HG03159 (cell line): ENCODE results near the gene FKBP5.
"Not testable (repeated sequence)": the region's sequence is repeated elsewhere in the genome, so short reads cannot be mapped to it uniquely, and the experiment has no call there.

Source experiments
- ATAC-seq: cut with Tn5 transposase; IDR thresholded peaks from one replicate; pipeline ENCODE4 v1.9.1; 2021; ENCODE audit warnings: mild to moderate bottlenecking, moderate library complexity; ENCODE audit not compliant: unreplicated experiment

FKBP5 gene

GRCh38 chr6:35622283-35622682, 66.4 kb downstream of the FKBP5 start:
- ATAC-seq, result no peak

GRCh38 chr6:35620706-35621105, 68.0 kb downstream of the FKBP5 start:
- ATAC-seq, result no peak

DNA sequence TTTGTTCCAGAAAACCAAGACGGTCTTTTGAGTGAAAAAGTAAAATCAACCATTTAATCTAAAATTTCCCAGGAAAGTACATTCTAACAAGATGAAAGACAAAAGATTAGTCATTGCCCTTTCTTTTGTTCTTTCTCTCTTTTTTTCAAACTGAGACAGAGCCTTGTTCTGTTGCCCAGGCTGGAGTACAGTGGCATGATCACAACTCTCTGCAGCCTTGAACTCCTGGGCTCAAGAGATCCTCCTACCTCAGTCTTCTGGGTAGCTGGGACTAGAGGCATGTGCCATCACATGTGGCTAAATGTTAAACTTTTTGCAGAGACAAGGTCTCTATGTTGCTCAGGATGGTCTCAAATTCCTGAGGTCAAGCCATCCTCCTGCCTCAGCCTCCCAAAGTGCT, 75.0 kb downstream of the FKBP5 start:
- no peak for ATAC-seq

GRCh38 chr6:35611240-35611639, 77.5 kb downstream of the FKBP5 start:
- ATAC-seq, result no peak

DNA sequence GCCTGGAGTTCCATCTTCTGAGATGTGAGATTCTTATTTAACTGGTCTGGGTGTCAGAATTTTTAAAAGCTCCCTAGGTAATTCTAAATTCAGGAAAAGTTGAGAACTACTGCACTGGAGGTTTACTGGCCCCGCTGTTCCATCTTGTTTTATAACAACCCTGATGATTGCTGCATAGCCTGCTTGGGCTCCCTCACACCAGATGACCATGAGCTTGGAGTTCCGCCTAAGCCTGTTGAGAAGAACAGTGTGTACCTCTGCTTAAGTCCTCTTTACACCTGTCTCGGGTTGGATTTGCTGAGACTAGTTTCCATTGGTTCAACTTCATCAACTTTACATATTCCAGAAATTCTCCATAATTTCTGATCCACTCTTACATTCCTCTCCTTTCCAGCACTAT, 77.9 kb downstream of the FKBP5 start:
- ATAC-seq, result no peak

- no peak for ATAC-seq
Measured at GRCh38 chr6:35609588-35609987, 79.1 kb downstream of the FKBP5 start.

- no peak for ATAC-seq
Measured at GRCh38 chr6:35607517-35608233, 81.0 kb downstream of the FKBP5 start.

DNA sequence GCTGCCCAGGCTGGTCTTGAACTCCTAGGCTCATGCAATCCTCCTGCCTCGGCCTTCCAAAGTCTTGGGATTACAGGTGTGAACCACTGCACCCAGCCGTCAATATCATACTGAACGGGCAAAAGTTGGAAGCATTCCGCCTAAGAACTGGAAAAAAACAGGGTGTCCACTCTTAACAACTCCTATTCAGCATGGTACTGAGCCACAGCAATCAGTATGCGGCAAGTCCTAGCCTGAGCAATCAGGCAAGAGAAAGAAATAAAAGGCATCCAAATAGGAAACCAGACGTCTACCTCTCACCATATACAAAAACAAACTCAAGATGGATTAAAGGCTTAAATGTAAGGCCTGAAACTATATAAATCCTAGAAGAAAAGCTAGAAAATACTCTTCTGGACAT, 83.1 kb downstream of the FKBP5 start:
- ATAC-seq, result no peak

DNA sequence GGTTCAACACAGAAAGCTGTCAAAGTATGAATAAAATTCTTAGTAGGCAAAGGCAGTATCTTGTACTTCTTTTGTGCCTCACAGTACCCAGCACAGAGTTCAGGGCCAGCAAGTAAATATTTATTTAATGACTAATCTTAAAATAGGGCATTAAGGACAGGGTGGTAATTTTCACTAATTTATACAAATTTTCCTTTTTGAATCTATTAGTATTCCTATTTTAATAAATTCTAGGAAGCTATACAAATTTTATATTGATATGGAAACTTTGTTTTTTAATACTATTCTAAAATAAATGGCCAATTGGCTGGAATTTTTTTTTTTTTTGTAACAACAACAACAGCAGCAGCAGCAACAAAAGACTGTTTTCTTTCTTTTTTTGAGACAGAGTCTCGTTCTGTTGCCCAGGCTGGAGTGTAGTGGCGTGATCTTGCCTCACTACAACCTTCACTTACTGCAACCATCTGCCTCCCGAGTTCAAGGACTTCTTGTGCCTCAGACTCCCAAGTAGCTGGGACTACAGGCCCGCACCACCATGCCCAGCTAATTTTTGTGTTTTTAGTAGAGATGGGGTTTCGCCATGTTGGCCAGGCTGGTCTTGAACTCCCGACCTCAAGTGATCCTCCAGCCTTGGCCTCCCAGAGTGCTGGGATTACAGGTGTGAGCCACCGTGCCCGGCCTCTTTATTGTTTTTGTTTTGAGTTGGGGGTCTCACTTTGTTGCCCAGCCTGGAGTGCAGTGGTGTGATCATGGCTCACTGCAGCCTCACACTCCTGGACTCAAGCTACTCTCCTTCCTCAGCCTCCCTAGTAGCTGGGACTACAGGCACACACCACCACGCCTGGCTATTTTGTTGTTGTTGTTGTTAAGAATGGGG, 85.2 kb downstream of the FKBP5 start:
- no peak for ATAC-seq

DNA sequence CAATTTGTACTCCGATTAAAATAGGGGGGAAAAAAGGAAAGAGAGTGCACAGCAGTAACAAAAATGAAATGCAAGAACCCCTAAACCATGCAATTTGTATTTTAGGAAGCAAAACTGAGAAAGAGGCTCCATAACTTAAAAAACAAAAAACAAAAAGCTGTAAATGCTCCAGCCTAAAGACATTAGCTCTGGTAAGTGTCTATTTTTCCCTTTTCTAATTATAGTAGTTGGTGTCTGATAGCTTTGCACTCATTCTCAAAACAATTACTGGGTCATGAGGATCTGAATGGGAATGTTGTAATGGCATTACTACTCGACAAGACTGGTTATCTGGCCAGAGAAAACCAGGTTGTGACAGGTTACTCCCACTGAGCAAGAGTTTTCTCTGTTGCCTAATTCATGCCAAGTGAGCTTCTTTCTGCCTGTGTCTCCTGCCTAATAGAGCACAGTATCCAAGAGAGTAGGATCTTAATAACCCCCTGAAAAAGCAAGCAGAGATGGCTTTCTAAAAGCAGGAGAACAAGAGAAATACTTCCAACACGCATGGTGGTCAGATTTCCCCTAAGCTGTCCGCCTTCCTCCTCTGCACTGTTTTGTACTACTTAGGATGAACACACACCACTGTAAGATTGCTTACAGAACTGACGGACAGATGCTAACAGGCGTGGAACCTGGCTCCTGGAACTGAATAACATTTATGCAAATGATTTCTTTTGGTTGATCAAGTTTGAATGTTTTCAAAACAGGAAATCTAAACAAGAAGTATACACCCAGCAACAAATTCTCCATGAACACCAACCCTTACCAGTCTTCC, 86.4 kb downstream of the FKBP5 start:
- no peak for ATAC-seq

GRCh38 chr6:35601331-35602132, 87.2 kb downstream of the FKBP5 start:
- ATAC-seq, result no peak

- ATAC-seq, result no peak
Measured at GRCh38 chr6:35600659-35601125, 88.0 kb downstream of the FKBP5 start.

DNA sequence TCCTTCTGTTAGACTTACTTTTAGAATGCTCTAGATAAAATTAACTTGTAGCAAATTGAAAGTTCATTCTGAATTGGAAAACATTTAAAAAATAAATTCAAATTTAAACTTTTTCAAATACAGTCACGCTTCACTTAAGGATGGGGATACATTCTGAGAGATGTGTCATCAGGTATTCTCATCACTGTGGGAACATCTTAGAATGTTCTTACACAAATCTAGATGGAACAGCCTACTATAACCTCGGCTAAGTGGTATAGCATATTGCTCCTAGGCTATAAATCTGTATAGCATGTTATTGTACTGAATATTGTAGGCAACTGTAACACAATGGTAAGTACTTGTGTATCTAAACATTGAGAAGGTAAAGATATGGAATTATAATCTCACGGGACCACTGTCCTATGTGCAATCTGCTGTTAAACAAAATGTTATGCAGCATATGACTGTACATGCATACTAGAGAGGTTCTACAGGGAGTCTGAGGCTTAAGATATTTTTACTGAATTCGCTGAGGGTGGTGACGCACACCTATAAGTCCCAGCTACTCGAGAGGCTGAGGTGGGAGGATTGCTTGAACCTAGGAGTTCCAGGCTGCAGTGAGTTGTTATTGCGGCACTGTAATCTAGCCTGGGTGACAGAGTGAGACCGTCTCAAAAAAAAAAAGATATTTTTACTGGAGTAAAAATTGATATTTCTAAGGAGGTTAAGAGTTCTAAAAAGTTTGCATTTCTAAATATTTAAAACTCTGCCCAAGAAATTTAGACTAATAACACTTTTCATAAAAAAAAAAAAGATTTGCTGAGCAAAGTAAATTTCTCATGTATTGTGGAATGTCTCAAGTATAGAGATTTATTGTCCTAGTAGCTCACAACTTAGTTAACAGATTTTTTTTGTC, 88.7 kb downstream of the FKBP5 start:
- no peak for ATAC-seq

DNA sequence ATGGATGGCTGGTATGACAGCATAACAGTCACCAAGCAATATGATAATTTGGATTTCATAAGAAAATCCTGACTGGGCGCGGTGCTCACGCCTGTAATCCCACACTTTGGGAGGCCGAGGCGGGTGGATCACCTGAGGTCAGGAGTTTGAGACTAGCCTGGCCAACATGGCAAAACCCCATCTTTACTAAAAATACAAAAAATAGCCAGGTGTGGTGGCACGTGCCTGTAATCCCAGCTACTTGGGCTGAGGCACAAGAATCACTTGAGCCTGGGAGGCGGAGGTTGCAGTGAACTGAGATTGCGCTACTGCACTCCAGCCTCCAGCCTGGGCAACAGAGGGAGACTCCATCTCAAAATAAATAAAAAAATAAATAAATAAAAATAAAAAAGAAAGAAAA, 90.1 kb downstream of the FKBP5 start:
- ATAC-seq, result not testable (repeated sequence)

- no peak for ATAC-seq
Measured at GRCh38 chr6:35596448-35597442, 92.0 kb downstream of the FKBP5 start.

DNA sequence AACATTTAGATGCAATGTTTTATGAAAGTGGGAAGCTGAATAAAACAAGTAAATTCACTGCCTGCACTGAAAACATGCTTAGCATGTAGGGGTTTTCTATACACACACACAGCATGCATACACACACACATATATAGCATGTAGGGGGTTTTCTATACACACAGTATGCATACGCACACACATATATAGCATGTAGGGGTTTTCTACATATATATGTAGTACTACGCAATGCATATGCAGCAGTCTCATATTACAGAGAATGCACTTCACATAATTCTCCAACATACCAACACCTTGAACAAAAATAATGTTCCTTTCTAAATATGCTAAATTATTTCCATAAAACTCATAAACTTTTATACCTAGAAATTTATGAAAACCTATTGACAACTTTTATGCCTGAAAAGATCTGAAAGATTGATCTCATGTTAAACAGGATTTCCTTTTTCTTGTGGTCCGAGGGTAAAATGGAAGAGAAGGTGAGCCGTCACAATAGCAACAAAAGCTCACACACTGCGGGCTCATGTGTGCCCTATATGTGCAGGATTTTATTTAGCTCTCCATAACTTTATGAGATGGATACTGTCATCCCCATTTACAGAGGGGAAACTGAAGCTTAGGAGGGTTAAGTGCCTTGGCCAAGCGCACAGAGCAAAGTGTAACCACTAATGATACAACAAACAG, 94.1 kb downstream of the FKBP5 start:
- ATAC-seq, result no peak

- ATAC-seq, result no peak
Measured at GRCh38 chr6:35592178-35592577, 96.5 kb downstream of the FKBP5 start.

GRCh38 chr6:35590622-35591066, 98.1 kb downstream of the FKBP5 start:
- no peak for ATAC-seq
